NCI-H1417 (cell line): ENCODE data around the gene SOSTDC1.
"Not testable (repeated sequence)": the region's sequence is repeated elsewhere in the genome, so short reads cannot be mapped to it uniquely, and the experiment has no call there.

ENCODE experiments used
- DNase-seq, 3 experiments: peaks; one replicate each; lab custom pipeline; 2025; lab: John Stamatoyannopoulos, UW

The SOSTDC1 gene

GRCh38 chr7:16465469-16466361, at the start of gene SOSTDC1:
SOSTDC1 (minus strand) TSS chr7:16465738; CDS start chr7:16465668, 70 bp downstream.
- no peak for DNase-seq

DNA sequence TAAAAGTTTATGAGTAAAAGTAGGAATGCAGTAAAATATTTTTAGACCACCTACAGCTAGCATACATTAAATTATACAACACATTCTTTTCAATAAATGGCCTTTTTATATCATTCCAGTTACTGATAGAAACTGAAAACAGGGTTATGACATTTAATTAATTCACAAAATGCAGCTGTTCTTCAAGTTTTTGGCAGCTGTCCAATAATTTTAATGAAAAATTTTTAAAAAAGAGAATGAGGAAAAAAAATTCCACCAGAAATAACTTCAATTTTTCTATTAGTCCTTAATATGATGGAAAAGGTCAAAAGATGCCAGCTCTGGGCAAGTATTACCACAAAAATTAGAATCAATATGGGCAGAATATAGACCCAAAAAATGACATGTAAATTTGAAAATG, 49.2 kb upstream of the SOSTDC1 start:
- no peak for DNase-seq

GRCh38 chr7:16514271-16514670, 48.7 kb upstream of the SOSTDC1 start:
- DNase-seq, result no peak

- DNase-seq, result no peak
Measured at GRCh38 chr7:16512097-16512496, 46.6 kb upstream of the SOSTDC1 start.

DNA sequence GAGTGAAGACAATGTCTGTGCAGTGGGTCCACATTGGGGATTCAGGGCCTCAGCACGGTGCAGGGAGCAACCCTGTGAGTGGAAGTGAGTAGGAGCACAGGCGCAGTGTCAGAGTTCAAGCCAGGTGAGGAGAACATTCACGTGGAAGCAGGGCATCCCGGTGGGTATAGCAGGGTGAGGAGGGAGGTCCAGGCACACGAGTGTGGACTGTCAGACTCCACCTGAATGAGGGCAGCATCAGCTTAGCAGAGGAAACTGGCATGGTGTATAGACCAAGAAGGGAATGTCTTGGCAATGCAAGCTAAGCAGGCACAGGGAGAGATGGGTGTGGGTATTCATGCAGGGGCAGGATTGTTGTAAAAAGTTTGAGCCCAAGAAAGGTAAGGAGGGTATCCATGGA, 45.8 kb upstream of the SOSTDC1 start:
- no peak for DNase-seq

GRCh38 chr7:16509829-16510228, 44.3 kb upstream of the SOSTDC1 start:
- DNase-seq, result no peak

- not testable (repeated sequence) for DNase-seq
Measured at GRCh38 chr7:16506422-16506821, 40.9 kb upstream of the SOSTDC1 start.

DNA sequence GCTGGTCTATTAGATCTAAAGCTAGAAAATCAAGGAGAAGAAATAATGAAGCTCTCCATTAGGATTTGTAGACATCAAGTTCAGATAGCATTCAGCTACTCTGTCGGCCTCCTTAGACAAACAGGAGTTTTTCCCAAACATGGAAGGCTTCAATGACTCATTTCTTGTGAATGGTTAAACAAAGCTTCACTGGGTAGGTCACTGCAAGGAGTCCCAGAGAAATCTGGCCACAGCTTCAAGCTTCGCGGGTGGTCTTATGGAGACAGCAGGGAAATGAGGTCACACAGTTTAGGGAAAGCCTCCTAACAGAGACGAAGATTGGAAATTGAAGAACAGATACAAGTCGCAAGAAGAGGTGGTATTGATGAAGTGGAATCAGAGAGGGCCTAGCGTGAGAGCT, 38.5 kb upstream of the SOSTDC1 start:
- DNase-seq, result no peak

GRCh38 chr7:16502303-16502702, 36.8 kb upstream of the SOSTDC1 start:
- DNase-seq, result no peak

DNA sequence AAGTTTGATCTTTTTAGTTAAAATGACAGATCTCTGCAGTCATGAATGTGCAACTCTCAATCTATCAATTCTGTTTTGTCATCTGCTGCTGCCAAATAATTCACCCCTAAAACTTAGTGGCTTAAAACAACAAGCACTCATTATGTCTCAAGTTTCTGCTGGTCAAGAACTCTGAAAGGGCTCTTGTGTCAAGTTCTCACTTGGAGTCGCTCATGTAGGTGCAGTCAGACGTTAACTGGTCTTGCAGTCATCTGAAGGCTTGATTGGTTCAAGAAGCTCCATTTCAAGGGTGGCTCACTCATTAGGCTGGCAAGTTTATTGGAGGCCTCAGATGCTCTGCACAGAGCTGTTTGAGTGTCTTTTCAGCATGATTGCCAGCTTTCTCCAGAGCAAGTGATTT, 32.6 kb upstream of the SOSTDC1 start:
- DNase-seq, result no peak

DNA sequence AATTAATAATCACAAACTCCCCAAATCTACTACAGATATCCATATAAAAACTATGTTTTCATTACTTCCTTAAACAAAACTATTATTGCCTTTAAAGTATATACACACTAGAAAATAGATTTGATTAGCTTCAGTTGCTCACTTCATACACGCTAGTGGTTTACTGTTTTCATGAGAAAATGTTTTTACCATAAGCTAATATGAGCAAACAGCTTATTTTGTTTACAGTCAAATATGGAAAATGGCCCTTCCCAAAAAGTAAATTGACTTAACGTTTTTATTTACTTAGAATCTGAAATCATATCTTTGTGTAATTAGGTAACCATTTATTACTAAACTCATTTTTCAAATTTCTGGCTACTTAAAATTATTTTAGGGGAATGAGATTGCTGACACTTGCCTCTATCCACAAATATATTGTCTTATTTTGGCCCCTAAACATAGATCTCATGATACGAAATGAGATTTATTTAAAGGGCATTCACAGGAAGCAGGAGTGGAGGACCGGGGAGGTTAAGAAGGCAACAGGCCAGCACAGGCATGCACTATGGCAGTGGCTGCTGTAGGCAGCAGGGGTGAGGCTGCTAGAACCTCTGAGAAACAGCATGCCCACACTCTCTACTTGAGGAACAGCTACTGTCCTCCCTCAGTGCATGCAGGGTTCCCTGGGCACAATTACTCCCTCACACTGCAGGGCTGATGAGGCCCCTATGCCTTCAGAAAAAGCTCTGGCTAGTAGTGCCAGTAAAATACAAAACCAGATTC, 29.6 kb upstream of the SOSTDC1 start:
- peak in 1 of 3 experiments; percentile 8 for DNase-seq

- no peak for DNase-seq
Measured at GRCh38 chr7:16494551-16494950, 29.0 kb upstream of the SOSTDC1 start.

GRCh38 chr7:16493266-16493665, 27.7 kb upstream of the SOSTDC1 start:
- no peak for DNase-seq

- no peak for DNase-seq
Measured at GRCh38 chr7:16492513-16493062, 27.1 kb upstream of the SOSTDC1 start.

- no peak for DNase-seq
Measured at GRCh38 chr7:16491148-16491547, 25.6 kb upstream of the SOSTDC1 start.

DNA sequence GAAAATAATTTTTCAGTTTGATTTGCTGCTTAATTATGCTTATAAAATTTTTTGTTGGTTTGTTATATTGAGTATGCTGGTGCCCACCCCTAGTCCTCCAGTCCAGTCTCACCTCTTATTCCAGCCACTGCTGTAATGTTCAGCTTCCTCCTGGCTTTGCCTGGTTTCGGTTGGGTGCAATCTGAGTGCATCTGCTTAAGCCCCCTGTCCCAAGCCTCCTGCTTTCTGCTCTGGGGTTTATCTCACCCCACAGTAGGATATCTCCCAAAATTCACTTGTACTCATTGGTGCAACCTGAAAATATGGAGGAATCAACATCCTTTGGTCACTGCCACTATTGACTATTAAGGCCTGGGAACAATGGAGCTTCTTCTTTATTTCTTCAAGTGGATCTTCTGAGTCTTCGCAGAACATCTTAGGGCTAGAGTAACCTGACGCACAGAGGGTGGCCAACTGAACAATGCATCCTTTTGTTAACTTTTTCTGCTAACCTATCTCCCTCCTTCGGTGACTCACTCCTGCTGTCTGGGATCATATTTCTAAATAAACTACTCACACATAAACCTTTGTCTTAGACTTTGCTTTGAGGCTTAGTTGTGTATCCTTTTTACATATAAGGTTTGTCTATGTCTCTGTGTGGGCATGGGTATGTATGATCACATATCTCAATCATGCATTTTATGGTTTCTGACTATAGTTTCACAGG, 19.1 kb upstream of the SOSTDC1 start:
- DNase-seq, result no peak

DNA sequence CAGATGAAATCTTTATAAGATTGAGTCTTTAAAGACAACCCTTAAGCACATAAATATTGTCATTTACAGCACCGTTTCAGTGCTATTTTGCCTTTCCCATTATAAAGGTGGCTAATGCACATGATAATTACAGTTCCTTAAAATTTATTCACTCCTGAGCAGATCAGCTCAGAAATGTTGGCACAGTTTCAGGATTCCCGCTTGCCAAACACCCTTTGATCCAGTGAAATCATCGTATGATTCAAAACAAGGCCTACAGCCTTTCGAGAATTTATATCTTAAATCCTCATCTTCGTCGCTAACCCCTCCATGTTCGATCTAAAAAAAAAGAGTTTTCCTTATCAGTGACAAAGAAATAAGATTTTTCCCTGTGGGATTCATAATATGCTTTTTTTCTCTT, 14.1 kb upstream of the SOSTDC1 start:
- DNase-seq, result peak in 1 of 3 experiments; percentile 30

DNA sequence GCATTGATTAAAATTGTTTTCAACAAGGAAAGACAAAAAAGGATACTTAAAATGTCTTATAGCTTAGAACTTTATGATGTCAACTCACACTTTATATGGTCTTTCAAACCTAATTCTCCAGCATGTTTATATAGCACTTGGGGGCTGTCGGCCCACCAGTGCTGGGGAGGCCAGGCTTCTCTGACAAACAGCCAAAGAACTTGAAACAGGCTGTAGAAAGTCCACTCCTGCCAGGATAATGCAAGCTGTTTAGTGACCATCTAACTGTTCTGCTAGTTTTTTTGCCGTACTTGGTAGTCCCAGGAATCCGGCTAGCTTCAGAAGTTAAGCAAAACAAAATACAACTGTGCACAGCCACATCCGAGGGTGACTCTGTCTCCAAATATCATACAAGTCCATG, 13.6 kb upstream of the SOSTDC1 start:
- DNase-seq, result no peak

- no peak for DNase-seq
Measured at GRCh38 chr7:16471933-16472332, 6.4 kb upstream of the SOSTDC1 start.

DNA sequence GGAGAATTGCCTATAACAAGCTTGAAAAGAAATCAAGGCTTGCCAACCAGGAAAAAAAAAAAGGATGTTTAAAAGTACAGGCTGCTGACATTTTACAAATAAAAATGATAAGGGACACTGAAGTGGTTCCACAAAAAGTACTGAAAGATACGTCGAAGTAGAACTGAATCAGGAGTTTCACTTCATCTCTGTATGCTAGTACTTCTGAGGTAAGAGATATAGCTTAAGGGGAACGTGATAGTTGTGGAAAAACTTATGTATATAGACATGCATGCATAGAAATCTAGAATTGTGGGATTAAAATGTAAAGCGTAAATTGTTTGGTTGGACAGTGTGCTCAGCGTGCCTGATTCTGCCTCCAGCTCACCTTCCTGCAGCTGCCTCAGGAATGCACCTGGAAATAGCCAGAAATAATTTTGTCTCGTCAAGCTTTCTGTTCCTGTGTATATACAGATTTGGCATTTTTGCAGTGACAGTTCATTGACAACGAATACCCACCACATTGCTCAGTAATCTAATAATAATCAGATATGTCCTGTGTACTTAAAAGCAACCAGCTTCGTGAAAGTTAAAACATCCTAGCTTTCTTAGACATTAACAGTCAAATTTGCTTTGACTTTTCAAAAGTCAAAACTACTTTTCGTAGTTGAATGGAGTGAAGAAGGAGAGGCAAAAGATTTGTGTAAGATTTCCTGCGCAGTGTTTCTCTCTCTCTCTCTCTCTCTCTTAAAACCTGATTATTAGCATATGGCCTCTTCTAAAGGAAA, 1.4 kb downstream of the SOSTDC1 start:
- DNase-seq, result no peak

- no peak for DNase-seq
Measured at GRCh38 chr7:16463520-16463919, 2.0 kb downstream of the SOSTDC1 start.
